Measurements from ENCODE around the gene SH3RF2. TPM values are rescaled to one million over a fixed set of nuclear protein-coding genes. Genes with fewer than 3 reads are reported as not detected.

Gene SH3RF2
- total and polyA plus RNA-seq, 2 donors (not counting 3 experiments of a cell fraction or from before 2014, with no cell fraction given), result 0.54 to 0.84 TPM

DNA sequence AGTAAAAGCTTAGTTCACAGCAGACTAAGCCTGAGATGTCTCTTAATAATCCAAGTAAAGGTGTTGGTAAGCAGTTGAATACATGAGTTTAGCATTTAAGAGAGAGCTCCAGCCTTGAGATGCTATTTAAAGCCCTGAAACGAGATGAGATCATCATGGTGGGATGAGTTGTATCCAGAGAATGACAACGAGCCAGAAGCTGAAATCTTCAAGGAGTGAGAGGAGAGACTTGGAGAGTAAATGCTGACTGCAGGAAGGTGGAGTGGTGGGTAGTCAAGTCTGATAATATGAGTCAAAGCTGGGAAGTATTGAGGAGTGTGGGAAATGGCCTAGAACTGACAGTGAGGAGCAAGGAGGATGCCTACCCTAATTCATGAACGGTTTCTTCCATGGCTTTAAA, 115.3 kb downstream of the SH3RF2 start:
- no TSS peak for BruUV-seq (replicated peaks)
- Histone ChIP-seq H3K9me3 (replicated peaks; ENCODE audit: control insufficient read depth, insufficient read depth, low read length) (no peaks in the 10 kb centered on the region), H3K4me3 (replicated peaks in 1 of 3; ENCODE audit: insufficient read depth in 1 of 3, low read depth in 1 of 3, low read length in 3 of 3) (no peak overlapping the region), H2AFZ (ENCODE audit: low read depth, low read length) (no peak overlapping the region), H3K9me1 (replicated peaks; ENCODE audit: control insufficient read depth, extremely low read depth, insufficient read depth, low read length) (no peaks in the 10 kb centered on the region), H3K9ac (replicated peaks; ENCODE audit: extremely low read depth, insufficient read depth, low read length) (no peak overlapping the region), H3K4me1 (ENCODE audit: control insufficient read depth, extremely low read depth, insufficient read depth, low read length) (no peaks in the 10 kb centered on the region), H3K36me3 (ENCODE audit: control insufficient read depth in 2 of 2, extremely low read depth in 1 of 2, insufficient read depth in 2 of 2, low read length in 2 of 2) (no peaks in the 10 kb centered on the region), H3K79me2 (ENCODE audit: control insufficient read depth, insufficient read depth, low read length) (no peaks in the 10 kb centered on the region), H3K4me2 (ENCODE audit: insufficient read depth, low read length) (no peak overlapping the region), H3K27me3 (ENCODE audit: control insufficient read depth in 2 of 2, insufficient read depth in 2 of 2, low read length in 2 of 2) (peaks cover 0 to 8% of the 10 kb centered on the region in 2 experiments), H3K27ac (ENCODE audit: insufficient read depth, low read depth, low read length) (no peak overlapping the region), H4K20me1 (replicated peaks; ENCODE audit: control insufficient read depth, extremely low read depth, insufficient read depth, low read length) (no peaks in the 10 kb centered on the region)
- DNase-seq (ENCODE audit: low read depth, low spot score) (no peak), FAIRE-seq (no peak)
- intact Hi-C loops (cut with micrococcal nuclease) (loop anchor here (5.0 kb wide), 1 partner anchor 129 kb away; no protein-coding TSS in a partner anchor), dilution Hi-C loops (cut with MboI; ENCODE audit: extremely low pct_ligation_motif_present, low sequenced_read_pairs) (no loop called here)
- TF ChIP-seq GATA2 (IDR thresholded peaks at IDR 0.05; ENCODE audit: insufficient read depth, insufficient read length, low read depth, low read length) (no peak), MYC (IDR thresholded peaks at IDR 0.05; ENCODE audit: low read depth, low read length) (no peak), EZH2 (IDR thresholded peaks at IDR 0.05; ENCODE audit: borderline replicate concordance, low read depth, low read length, severe bottlenecking) (no peak), POLR2AphosphoS5 (IDR thresholded peaks at IDR 0.05; ENCODE audit: insufficient read depth, low read depth, low read length) (no peak), POLR2A (IDR thresholded peaks at IDR 0.05; ENCODE audit: low read depth, low read length) (no peak), FOS (IDR thresholded peaks at IDR 0.05; ENCODE audit: borderline replicate concordance, insufficient read depth, low read length) (no peak), JUN (IDR thresholded peaks at IDR 0.05; ENCODE audit: borderline replicate concordance, insufficient read depth, insufficient read length, low read depth) (no peak), MAX (IDR thresholded peaks at IDR 0.05; ENCODE audit: insufficient read depth, insufficient read length) (no peak)
- TF ChIP-seq, protein P1, sequence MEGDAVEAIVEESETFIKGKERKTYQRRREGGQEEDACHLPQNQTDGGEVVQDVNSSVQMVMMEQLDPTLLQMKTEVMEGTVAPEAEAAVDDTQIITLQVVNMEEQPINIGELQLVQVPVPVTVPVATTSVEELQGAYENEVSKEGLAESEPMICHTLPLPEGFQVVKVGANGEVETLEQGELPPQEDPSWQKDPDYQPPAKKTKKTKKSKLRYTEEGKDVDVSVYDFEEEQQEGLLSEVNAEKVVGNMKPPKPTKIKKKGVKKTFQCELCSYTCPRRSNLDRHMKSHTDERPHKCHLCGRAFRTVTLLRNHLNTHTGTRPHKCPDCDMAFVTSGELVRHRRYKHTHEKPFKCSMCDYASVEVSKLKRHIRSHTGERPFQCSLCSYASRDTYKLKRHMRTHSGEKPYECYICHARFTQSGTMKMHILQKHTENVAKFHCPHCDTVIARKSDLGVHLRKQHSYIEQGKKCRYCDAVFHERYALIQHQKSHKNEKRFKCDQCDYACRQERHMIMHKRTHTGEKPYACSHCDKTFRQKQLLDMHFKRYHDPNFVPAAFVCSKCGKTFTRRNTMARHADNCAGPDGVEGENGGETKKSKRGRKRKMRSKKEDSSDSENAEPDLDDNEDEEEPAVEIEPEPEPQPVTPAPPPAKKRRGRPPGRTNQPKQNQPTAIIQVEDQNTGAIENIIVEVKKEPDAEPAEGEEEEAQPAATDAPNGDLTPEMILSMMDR (IDR thresholded peaks at IDR 0.05; ENCODE audit: extremely low read depth in 1 of 2, insufficient read depth in 1 of 2, low read depth in 1 of 2, low read length in 2 of 2), result no peak
- CTCF ChIA-PET, result interaction anchor here (0.8 to 2.5 kb wide), 12 partner anchors 10 to 1848 kb away, joined by 3 to 25 read pairs (median 10); no protein-coding TSS in a partner anchor
- POLR2A ChIA-PET, result no interaction called here
